AG04450 (cell line): Measurements from ENCODE around the gene CFL1. TPM values are rescaled to one million over a fixed set of nuclear protein-coding genes. Genes with fewer than 3 reads are reported as not detected.

ENCODE experiments used
- CTCF ChIA-PET: fragments of 300-600, 350-600 bp; formaldehyde crosslinking; extraction: SDS; loops from one replicate; lab custom pipeline; 2022; ENCODE audit warnings: antibody characterized with exemption, inconsistent platforms; lab: Charles Lee
- POLR2A ChIA-PET: fragments of 350-600 bp; formaldehyde crosslinking; extraction: SDS; loops from one replicate; lab custom pipeline; 2021; ENCODE audit warnings: antibody characterized with exemption, inconsistent platforms; lab: Yijun Ruan, JAX
- DNase-seq: peaks from one replicate; pipeline ENCODE4 v3.0.0-alpha.2; 2011; ENCODE audit warnings: low read depth, low spot score
- H3K27ac ChIP-seq: one replicate; pipeline ENCODE4 v1.5.1; 2012; ENCODE audit warnings: low read depth, low read length, control low read depth
- H3K27me3 ChIP-seq: one replicate; pipeline ENCODE4 v1.6.0; 2012; ENCODE audit warnings: low read length; ENCODE audit not compliant: control insufficient read depth, insufficient read depth
- H3K4me3 ChIP-seq: 2 replicates; pipeline ENCODE4 v1.5.1; 2011; ENCODE audit warnings: mild to moderate bottlenecking, low read depth, low read length, control low read depth
- H3K9me3 ChIP-seq: 2 replicates; pipeline ENCODE4 v1.5.1; 2012; ENCODE audit warnings: low read length; ENCODE audit not compliant: control insufficient read depth, insufficient read depth
- CTCF ChIP-seq: IDR thresholded peaks from 2 replicates; pipeline ENCODE4 v1.5.1; 2011; ENCODE audit warnings: low read depth, low read length, control low read depth, inconsistent platforms
- polyA plus RNA-seq: library from polyadenylated mRNA; depleted of rRNA; stranded (reverse); fragments of >200 nt; gene quantifications from 2 replicates; pipeline ENCODE4 v1.2.3, GENCODE V29; 2011

Gene CFL1
- polyA plus RNA-seq, 1 experiment = 1,553 TPM

GRCh38 chr11:65814131-65814985, 43.6 kb downstream of the CFL1 start:
- Histone ChIP-seq H3K4me3 (no peak overlapping the region), H3K27me3 (peaks cover 26% of the 10 kb centered on the region), H3K27ac (no peak overlapping the region), H3K9me3 (no peaks in the 10 kb centered on the region; the same call in 1 of the 2 replicates)
- no peak for DNase-seq
- CTCF ChIA-PET = interaction anchor here (4.2 kb wide), 1 partner anchor 35 kb away, joined by 22 read pairs; the partner anchor contains the start of gene AP5B1
- TF ChIP-seq CTCF = no peak
- POLR2A ChIA-PET = no interaction called here

- ChIA-PET POLR2A (no interaction called here), CTCF (interaction anchor here (1.1 to 1.9 kb wide), 3 partner anchors 9 to 106 kb away, joined by 3 to 5 read pairs (median 4); no protein-coding TSS in a partner anchor)
- H3K27ac ChIP-seq = no peak overlapping the region
- no peak for DNase-seq
- peaks cover 43% of the 10 kb centered on the region for H3K27me3 ChIP-seq
- no peak for TF ChIP-seq CTCF
- no peak overlapping the region for H3K4me3 ChIP-seq
- no peaks in the 10 kb centered on the region; the same call in 1 of the 2 replicates for H3K9me3 ChIP-seq
These were observed 46.1 kb downstream of the CFL1 start for GRCh38 chr11:65811764-65812475.

GRCh38 chr11:65810046-65810868, 47.7 kb downstream of the CFL1 start:
- no peak for DNase-seq
- H3K4me3 ChIP-seq = no peak overlapping the region
- H3K27me3 ChIP-seq = peaks cover 43% of the 10 kb centered on the region
- CTCF ChIA-PET = no interaction called here
- POLR2A ChIA-PET = no interaction called here
- TF ChIP-seq CTCF = no peak
- H3K9me3 ChIP-seq = no peaks in the 10 kb centered on the region; the same call in 1 of the 2 replicates
- no peak overlapping the region for H3K27ac ChIP-seq

- POLR2A ChIA-PET = no interaction called here
These were observed 48.5 kb downstream of the CFL1 start for GRCh38 chr11:65809496-65809895.

More at GRCh38 chr11:65809496-65809895, 48.5 kb downstream of the CFL1 start:
- CTCF ChIA-PET = no interaction called here
- Histone ChIP-seq H3K9me3 (no peaks in the 10 kb centered on the region; the same call in 1 of the 2 replicates), H3K4me3 (no peak overlapping the region), H3K27me3 (peaks cover 44% of the 10 kb centered on the region), H3K27ac (no peak overlapping the region)
- TF ChIP-seq CTCF = no peak
- DNase-seq = no peak
